ENCODE results near the gene MIA.

DNA sequence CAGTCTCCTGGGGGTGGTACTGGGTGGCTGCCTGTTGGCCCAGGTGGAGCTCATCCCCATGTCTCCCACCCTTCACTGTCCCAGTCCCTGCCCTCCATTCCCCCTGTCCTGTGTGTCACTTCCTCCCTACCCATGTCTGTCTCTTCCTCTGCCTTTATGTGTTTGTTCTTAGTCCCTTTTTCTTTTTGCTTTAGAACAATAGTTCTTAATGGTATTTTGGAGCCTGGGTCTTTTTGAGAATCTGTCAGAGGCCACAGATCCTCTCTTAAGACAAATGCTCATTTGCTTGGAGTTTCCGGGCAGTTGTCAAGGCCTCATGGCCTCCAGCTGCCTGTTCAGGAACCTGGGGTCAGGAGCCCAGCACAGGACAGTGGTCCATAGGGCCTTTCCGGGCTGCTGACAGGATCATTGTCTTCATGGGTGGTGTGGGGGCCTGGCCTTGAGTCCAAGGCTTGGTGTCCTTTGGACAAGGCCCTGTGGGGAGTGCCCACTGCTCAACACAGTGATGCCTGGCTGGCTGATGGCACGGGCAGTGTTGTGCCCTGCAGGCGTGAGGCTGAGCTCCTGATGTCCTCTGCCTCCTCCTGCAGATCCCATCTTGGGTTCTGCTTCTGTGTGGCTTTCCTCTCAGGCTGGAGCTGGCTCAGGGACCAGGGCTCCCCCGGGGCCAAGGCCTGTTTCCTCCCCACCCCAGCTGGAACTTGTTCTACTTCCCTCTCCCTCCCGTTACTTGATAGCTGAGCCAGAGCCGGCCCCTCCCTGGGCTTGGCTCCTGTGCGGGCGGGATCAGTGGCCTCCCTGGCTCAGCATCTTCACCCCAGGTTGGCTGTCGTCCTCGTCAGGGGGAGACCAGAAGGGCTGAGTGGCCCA is 27.2 kb downstream of the MIA start:
- TF ChIP-seq, protein P1, sequence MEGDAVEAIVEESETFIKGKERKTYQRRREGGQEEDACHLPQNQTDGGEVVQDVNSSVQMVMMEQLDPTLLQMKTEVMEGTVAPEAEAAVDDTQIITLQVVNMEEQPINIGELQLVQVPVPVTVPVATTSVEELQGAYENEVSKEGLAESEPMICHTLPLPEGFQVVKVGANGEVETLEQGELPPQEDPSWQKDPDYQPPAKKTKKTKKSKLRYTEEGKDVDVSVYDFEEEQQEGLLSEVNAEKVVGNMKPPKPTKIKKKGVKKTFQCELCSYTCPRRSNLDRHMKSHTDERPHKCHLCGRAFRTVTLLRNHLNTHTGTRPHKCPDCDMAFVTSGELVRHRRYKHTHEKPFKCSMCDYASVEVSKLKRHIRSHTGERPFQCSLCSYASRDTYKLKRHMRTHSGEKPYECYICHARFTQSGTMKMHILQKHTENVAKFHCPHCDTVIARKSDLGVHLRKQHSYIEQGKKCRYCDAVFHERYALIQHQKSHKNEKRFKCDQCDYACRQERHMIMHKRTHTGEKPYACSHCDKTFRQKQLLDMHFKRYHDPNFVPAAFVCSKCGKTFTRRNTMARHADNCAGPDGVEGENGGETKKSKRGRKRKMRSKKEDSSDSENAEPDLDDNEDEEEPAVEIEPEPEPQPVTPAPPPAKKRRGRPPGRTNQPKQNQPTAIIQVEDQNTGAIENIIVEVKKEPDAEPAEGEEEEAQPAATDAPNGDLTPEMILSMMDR (IDR thresholded peaks at IDR 0.05), result no peak
- no peak for TF ChIP-seq POLR2AphosphoS5 (IDR thresholded peaks at IDR 0.05; ENCODE audit: low read depth, low read length)
